ENCODE data around the gene LSM14B. TPM values are rescaled to one million over a fixed set of nuclear protein-coding genes. Genes with fewer than 3 reads are reported as not detected.

LSM14B gene
- total RNA-seq, 1 experiment from 2014 or later = 33.2 TPM

DNA sequence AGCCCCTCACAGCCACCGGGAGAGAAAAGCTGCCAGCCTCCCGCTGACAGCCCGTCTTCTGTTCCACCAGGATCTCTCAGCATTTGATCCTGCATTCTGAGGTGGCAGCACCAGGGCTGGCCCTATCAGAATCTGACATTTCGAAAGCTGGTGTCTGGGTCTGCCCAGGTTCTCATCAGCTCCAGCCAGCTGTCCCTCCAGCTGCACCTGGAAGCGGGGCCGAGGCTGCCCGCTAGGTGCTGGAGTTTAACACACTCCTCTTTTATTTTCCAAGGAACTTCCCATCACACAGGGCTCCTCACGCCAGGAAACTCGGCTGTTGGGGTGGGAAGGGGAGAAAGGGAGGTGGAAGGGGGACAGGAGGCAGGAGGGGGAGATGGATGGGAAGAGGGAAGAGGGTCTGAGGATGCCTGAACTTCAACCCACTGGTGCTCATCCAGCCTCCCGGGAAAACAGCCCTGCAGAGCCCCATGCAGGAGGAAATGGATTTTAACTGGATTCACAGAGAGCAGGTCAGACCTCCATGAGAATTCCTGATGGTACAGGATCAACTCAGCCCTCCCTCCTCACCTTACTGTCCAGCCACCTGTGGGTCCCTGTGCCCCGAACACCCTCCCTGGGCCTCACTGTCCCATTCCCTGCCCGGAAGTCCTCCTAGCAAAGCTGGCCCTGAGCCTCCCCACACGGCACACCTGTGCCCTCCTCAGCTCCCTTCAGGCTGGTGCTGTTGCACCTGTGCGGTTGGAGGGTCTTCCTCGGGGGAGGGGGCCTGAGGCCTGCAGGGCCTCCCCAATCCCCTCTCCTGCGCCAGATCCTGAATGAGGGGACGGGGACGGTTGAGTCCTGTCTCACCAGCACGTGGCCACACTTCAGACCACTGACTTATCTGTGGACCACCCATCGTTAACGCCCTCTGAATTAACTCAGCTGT lies 3.9 kb upstream of the LSM14B start:
- H3K27ac ChIP-seq = no peak overlapping the region
- H3K27me3 ChIP-seq (replicated peaks) = peaks cover 24% of the 10 kb centered on the region
- H3K4me1 ChIP-seq (replicated peaks) = peaks cover 5% of the 10 kb centered on the region
- H3K9me3 ChIP-seq (replicated peaks) = peaks cover 4% of the 10 kb centered on the region; the same call in 1 of the 2 replicates
- no peak for DNase-seq (ENCODE audit: low read depth in 1 of 2, low spot score in 2 of 2)
- H3K36me3 ChIP-seq = peaks cover 7% of the 10 kb centered on the region
- H3K4me3 ChIP-seq = no peak overlapping the region

DNA sequence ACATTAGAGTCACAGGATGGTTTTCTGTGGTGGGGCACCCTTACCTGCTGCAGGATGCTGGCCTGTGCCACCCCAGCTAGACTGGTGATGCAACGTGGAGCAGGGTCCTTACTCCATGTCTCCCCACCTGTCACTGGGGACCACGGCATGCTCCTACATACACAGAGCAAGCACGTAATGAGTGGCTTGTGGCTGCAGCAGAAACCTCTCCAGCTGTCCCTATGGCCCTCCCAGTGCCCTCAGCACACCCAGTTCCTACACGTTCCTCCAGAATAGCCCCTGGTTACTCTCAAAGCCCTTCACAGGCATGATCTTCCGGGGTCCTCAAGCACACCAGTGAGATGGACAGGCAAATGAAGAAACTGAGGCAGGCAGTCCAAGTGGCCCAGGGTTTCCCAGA lies 3.2 kb upstream of the LSM14B start:
- H3K27ac ChIP-seq = no peak overlapping the region

DNA sequence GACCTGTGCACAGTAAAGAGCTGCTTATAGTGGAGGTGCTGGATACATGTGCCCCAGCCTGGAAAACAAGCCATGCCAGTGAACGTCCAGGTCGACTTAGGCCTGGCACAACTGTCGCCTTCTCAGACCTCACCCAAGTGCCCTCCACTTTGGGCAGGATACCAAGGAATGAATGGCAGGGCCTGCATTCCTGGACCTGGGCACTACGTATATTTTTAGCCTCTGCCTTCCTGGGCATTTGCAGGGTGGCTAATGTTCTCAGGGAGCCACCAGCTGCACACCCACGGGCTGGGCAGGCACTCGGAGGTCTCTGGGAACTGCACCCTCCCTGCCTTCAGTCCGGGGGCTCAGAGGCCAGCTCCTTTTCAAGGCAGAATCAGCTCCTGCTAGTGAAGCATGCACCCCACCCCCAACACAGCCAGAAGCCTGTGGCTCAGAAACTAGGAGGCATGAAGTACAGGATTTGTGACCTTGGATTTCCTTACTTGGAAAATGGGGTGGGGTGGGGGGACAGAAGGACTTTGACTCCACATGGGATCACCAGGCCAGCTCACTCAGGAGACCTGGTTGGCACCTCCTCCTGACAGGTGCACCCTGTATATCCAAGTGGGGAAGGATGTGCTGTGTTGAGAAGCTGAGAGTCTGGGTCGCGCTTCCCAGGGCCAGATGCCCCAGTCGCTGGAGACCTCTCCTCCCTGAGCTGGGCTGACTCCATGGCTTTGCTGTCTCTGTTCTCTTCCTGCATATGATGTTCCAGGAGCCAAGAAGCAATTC lies 2.5 kb upstream of the LSM14B start:
- Histone ChIP-seq H3K4me1 (replicated peaks) (peaks cover 10% of the 10 kb centered on the region), H3K27ac (no peak overlapping the region), H3K36me3 (peaks cover 19% of the 10 kb centered on the region), H3K9me3 (replicated peaks) (peaks cover 4% of the 10 kb centered on the region; the same call in 1 of the 2 replicates), H3K27me3 (replicated peaks) (peaks cover 20% of the 10 kb centered on the region), H3K4me3 (no peak overlapping the region)
- no peak for DNase-seq (ENCODE audit: low read depth in 1 of 2, low spot score in 2 of 2)

More for the DNA sequence above, 3.2 kb upstream of the LSM14B start:
- Histone ChIP-seq H3K4me1 (replicated peaks) (peaks cover 10% of the 10 kb centered on the region), H3K4me3 (no peak overlapping the region), H3K27me3 (replicated peaks) (peaks cover 24% of the 10 kb centered on the region), H3K36me3 (peaks cover 12% of the 10 kb centered on the region), H3K9me3 (replicated peaks) (peaks cover 4% of the 10 kb centered on the region; the same call in 1 of the 2 replicates)
- no peak for DNase-seq (ENCODE audit: low read depth in 1 of 2, low spot score in 2 of 2)

GRCh38 chr20:62120365-62120762 lies 1.9 kb upstream of the LSM14B start:
- no peak for DNase-seq (ENCODE audit: low read depth in 1 of 2, low spot score in 2 of 2)
- Histone ChIP-seq H3K27ac (no peak overlapping the region), H3K4me1 (replicated peaks) (peaks cover 10% of the 10 kb centered on the region), H3K4me3 (no peak overlapping the region), H3K27me3 (replicated peaks) (peaks cover 16% of the 10 kb centered on the region), H3K9me3 (replicated peaks) (peaks cover 4% of the 10 kb centered on the region; the same call in 1 of the 2 replicates), H3K36me3 (peaks cover 24% of the 10 kb centered on the region)

GRCh38 chr20:62120990-62121775 lies 1.1 kb upstream of the LSM14B start:
- Histone ChIP-seq H3K4me1 (replicated peaks) (peaks cover 10% of the 10 kb centered on the region), H3K27ac (peak overlapping the region; percentile 46), H3K36me3 (peaks cover 33% of the 10 kb centered on the region), H3K4me3 (peak overlapping the region; percentile 64), H3K27me3 (replicated peaks) (peaks cover 16% of the 10 kb centered on the region), H3K9me3 (replicated peaks) (peaks cover 4% of the 10 kb centered on the region; the same call in 1 of the 2 replicates)
- DNase-seq (ENCODE audit: low read depth in 1 of 2, low spot score in 2 of 2) = no peak

DNA sequence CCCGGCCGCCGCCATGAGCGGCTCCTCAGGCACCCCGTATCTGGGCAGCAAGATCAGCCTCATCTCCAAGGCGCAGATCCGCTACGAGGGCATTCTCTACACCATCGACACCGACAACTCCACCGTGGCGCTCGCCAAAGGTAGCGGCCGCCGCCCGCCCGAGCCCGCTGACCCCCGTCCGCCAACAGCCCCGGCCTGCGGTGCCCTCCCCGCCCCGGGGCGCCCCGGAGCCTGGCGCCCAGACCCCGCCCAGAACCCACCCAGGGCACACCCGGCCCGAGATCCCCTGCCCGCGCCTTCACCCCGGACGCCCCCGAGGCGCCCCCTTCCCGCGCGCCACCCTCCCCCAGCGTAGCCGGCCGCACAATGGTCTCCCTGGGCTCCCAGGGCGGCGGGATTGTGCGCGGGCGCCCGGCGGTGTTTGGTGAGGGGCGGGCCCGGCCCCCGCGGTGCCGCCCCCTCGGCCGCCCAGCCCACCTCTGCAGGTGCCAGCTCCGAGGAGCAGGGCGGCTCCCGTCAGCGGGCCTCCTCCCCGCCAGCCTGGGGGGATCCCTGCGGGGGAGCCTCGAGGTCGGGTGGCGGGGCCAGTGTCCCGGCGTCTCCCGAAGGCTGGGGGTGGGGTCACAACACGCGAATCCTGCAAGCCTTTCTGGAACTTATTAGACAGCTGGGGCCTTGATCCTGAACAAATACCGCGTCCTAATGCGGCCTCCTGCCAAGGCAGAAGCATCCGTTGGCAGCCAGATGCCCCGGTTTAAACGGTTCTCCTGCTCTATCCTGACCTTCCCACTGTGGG lies 577 bp downstream of the LSM14B start:
- peaks cover 8% of the 10 kb centered on the region for H3K27me3 ChIP-seq (replicated peaks)
- peak overlapping the region; percentile 64 for H3K4me3 ChIP-seq
- peaks cover 10% of the 10 kb centered on the region for H3K4me1 ChIP-seq (replicated peaks)
- peaks cover 49% of the 10 kb centered on the region for H3K36me3 ChIP-seq
- peak in 1 of 2 experiments; percentile 25 for DNase-seq (ENCODE audit: low read depth in 1 of 2, low spot score in 2 of 2)
- H3K9me3 ChIP-seq (replicated peaks) = no peaks in the 10 kb centered on the region
- no peak overlapping the region for H3K27ac ChIP-seq

DNA sequence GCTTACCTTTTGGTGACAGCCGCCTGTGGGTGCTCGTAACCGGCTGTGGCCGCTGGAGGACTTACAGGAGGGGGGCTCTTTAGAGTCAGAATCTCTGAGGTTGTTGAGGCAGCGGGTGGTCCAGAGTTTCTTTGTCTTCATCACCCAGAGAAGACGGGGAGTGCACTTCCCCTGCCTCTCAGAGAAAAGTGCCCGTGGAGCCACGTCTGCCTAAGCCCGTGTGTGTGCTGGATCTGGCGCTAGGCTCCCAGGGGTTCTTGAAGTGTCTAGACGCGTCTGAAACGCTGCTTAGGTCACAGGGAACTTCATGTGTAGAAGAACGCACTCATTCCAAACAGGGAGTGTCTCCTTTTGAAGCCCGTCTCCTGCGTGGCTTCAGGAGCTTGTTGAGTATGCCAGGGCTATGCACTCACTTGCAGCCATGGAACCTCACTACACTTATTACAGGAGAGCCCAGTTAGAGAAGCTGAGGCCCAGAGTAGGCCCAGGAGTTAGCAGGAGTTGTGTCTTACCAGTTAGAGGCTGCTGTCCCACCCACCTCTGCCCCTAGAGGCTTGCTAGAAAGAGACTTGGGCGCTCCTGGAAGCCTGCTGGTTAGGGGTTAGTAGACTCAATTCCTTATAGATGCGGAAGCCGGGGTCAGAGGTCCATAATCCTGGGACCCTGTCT lies 1.3 kb downstream of the LSM14B start:
- H3K36me3 ChIP-seq = peaks cover 57% of the 10 kb centered on the region
- peaks cover 10% of the 10 kb centered on the region for H3K4me1 ChIP-seq (replicated peaks)
- DNase-seq (ENCODE audit: low read depth in 1 of 2, low spot score in 2 of 2) = no peak
- peaks cover under 1% of the 10 kb centered on the region for H3K27me3 ChIP-seq (replicated peaks)
- H3K9me3 ChIP-seq (replicated peaks) = no peaks in the 10 kb centered on the region
- peak overlapping the region; percentile 64 for H3K4me3 ChIP-seq
- no peak overlapping the region for H3K27ac ChIP-seq

DNA sequence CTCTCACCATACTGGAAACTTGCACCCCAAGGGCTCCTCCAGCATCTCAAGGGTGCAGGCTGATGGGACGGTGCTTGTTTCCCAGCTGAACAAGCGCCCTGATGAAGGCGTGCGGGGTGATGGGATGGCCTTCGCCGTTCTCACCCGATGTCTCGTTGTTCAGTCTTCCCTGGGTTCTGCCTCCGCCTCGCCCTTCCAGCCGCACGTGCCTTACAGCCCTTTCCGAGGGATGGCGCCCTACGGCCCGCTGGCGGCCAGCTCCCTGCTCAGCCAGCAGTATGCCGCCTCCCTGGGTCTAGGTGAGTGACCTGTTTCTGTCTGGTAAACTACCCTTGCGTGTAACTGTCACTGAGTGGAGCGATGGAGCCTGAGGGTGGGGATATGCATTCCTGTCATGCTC lies 3.9 kb downstream of the LSM14B start:
- Histone ChIP-seq H3K4me1 (replicated peaks) (peaks cover 10% of the 10 kb centered on the region), H3K27ac (no peak overlapping the region), H3K4me3 (no peak overlapping the region), H3K27me3 (replicated peaks) (no peaks in the 10 kb centered on the region), H3K36me3 (peaks cover 81% of the 10 kb centered on the region), H3K9me3 (replicated peaks) (no peaks in the 10 kb centered on the region)
- no peak for DNase-seq (ENCODE audit: low read depth in 1 of 2, low spot score in 2 of 2)

GRCh38 chr20:62127799-62128198 lies 5.5 kb downstream of the LSM14B start:
- Histone ChIP-seq H3K4me3 (no peak overlapping the region), H3K27ac (no peak overlapping the region), H3K27me3 (replicated peaks) (no peaks in the 10 kb centered on the region), H3K9me3 (replicated peaks) (no peaks in the 10 kb centered on the region), H3K36me3 (peaks cover 93% of the 10 kb centered on the region), H3K4me1 (replicated peaks) (peaks cover 10% of the 10 kb centered on the region)
- no peak for DNase-seq (ENCODE audit: low read depth in 1 of 2, low spot score in 2 of 2)

DNA sequence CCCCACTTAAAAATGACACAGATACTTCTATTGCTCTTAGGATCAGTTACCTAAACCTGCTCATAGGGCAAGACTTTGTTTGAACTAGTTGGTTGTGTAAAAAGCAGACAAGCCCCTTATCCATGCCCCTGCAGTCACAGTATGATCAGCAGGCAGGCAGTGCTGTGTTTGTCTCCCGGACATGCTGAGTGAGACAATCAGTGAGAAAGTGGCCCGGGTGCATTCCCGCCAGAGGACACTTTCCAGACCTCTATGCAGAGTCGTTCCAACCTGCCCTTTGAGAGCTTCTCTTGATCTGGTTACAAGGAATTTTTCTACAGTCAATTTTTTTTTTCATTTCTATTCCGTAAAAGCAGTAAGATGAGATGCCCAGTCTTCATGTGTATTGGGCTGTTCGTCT lies 6.2 kb downstream of the LSM14B start:
- Histone ChIP-seq H3K4me1 (replicated peaks) (peaks cover 4% of the 10 kb centered on the region), H3K27ac (no peak overlapping the region), H3K36me3 (peaks cover 96% of the 10 kb centered on the region), H3K4me3 (no peak overlapping the region), H3K9me3 (replicated peaks) (no peaks in the 10 kb centered on the region), H3K27me3 (replicated peaks) (no peaks in the 10 kb centered on the region)
- DNase-seq (ENCODE audit: low read depth in 1 of 2, low spot score in 2 of 2) = no peak

DNA sequence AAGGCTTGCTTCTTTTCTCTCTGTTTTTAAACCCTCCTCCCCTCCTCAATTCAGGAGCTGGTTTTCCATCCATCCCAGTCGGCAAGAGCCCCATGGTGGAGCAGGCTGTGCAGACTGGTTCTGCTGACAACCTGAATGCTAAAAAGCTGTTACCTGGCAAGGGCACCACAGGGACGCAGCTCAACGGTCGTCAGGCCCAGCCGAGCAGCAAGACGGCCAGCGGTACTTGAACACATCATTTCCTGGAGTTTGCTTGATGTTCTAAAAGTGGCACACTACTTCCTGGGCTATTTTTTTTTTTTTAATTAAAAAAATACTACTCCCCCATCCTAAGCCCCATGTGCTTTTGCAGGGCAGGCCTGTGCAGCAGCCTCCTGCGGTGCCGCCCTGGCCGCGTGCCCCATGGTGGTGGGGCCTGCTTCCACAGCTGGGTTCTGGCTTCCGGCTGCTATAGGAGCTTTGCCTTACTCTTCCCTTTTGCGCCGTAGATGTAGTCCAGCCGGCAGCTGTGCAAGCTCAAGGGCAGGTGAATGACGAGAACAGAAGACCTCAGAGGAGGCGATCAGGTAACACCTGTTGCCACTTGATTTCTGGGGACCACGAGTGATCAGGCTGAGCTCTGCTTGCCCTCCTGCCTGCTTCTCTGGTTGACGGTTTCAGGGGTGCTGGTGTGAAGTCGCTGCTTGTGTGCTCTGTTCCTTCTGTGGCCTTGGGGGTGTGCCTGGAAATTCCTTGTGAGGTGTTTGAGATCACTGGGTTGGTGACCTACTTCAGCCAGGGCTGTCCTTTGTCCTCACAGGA lies 7.7 kb downstream of the LSM14B start:
- no peaks in the 10 kb centered on the region for H3K4me1 ChIP-seq (replicated peaks)
- no peak overlapping the region for H3K4me3 ChIP-seq
- H3K27ac ChIP-seq = no peak overlapping the region
- H3K9me3 ChIP-seq (replicated peaks) = no peaks in the 10 kb centered on the region
- H3K27me3 ChIP-seq (replicated peaks) = no peaks in the 10 kb centered on the region
- peaks cover 96% of the 10 kb centered on the region for H3K36me3 ChIP-seq
- DNase-seq (ENCODE audit: low read depth in 1 of 2, low spot score in 2 of 2) = no peak
